DOHH2 (cell line): Measurements from ENCODE around the gene COX6B2.

Experiments
- CTCF ChIP-seq: fragments of 200-600 bp; sonication (generic); IDR thresholded peaks from one replicate; pipeline ENCODE4 v1.5.1; 2014; ENCODE audit warnings: antibody characterized with exemption, mild to moderate bottlenecking, low read depth, low read length; ENCODE audit not compliant: poor library complexity, severe bottlenecking
- EZH2phosphoT487 ChIP-seq: fragments of 200-600 bp; sonication (generic); IDR thresholded peaks from 2 replicates; pipeline ENCODE4 v1.6.1; 2017; ENCODE audit warnings: borderline replicate concordance, mild to moderate bottlenecking, antibody characterized with exemption, low read length, moderate library complexity, mixed read lengths

- TF ChIP-seq CTCF: no peak
- no peak for TF ChIP-seq EZH2phosphoT487
Observed at GRCh38 chr19:55382013-55382412, 27.5 kb upstream of the COX6B2 start.
